Mammary epithelial cell (primary cell): Measurements from ENCODE around the gene FOXD4.
"Not testable (repeated sequence)": the region's sequence is repeated elsewhere in the genome, so short reads cannot be mapped to it uniquely, and the experiment has no call there.

Experiments used
- CTCF ChIP-seq, 2 donors: IDR thresholded peaks in 1 of 2; conservative IDR thresholded peaks in 1 of 2; 2 replicates each; pipeline ENCODE4 v1.5.1; 2011 to 2012; ENCODE audit warnings: inconsistent platforms in 2 of 2, low read length in 2 of 2, mild to moderate bottlenecking in 2 of 2, control low read depth in 1 of 2, low read depth in 1 of 2; ENCODE audit not compliant: insufficient read depth in 1 of 2; ENCODE audit errors: extremely low read depth in 1 of 2
- EZH2 ChIP-seq: IDR thresholded peaks from 2 replicates; pipeline ENCODE4 v1.6.1; 2012; ENCODE audit warnings: low read length, inconsistent platforms, borderline replicate concordance

GRCh38 chr9:117144-117994 lies 848 bp downstream of the FOXD4 start:
- not testable (repeated sequence) for TF ChIP-seq CTCF (conservative IDR thresholded peaks at IDR 0.05 in 1 of 2, IDR thresholded peaks at IDR 0.05 in 1 of 2; ENCODE audit: extremely low read depth in 1 of 2, insufficient read depth in 1 of 2, low read depth in 1 of 2, low read length in 2 of 2); EZH2
